HCT116 (cell line): ENCODE data around the gene SLC6A13. TPM values are rescaled to one million over a fixed set of nuclear protein-coding genes. Genes with fewer than 3 reads are reported as not detected.

Experiments
- ATAC-seq: fragments of 200-7000 bp; cut with Tn5 transposase; 2 replicates; pipeline ENCODE4 v1.9.1; 2020; ENCODE audit warnings: mild to moderate bottlenecking, moderate library complexity
- BruUV-seq: library from RNA; stranded (reverse); fragments of 400-500 nt; replicated peaks from 2 replicates; lab custom pipeline; 2021; lab: Mats Ljungman, UMichigan
- CTCF ChIA-PET: fragments of 300-600 bp; sonication (Branson Sonifier 250); formaldehyde crosslinking; loops from one replicate; lab custom pipeline; 2021; ENCODE audit warnings: antibody characterized with exemption; lab: Charles Lee
- POLR2A ChIA-PET: fragments of 300-600, 350-600 bp; sonication (Branson Sonifier 250); formaldehyde crosslinking; loops from one replicate; lab custom pipeline; 2021; ENCODE audit warnings: antibody characterized with exemption; lab: Charles Lee
- RAD21 ChIA-PET, 2 experiments: fragments of 300-600 bp; sonication (Branson Sonifier 250); formaldehyde crosslinking; loops; one replicate each; lab custom pipeline; 2023; ENCODE audit warnings: low total read pairs in 2 of 2; ENCODE audit not compliant: uncharacterized antibody in 2 of 2, unreplicated experiment in 2 of 2, low non-redundant PET in 1 of 2; lab: Charles Lee
- DNase-seq: peaks from one replicate; pipeline ENCODE4 v3.0.0-alpha.2; 2010; ENCODE audit warnings: low read depth, low spot score
- H2AFZ ChIP-seq: fragments of 200-600 bp; shearing (Covaris generic), sonication (generic); 2 replicates; pipeline ENCODE4 v1.6.1; 2017; ENCODE audit warnings: low read depth, mixed run types, mixed read lengths, antibody characterized with exemption, low read length; ENCODE audit not compliant: poor library complexity, severe bottlenecking
- H3K27ac ChIP-seq: 2 replicates; pipeline ENCODE4 v1.5.1; 2012; ENCODE audit warnings: low read depth, low read length
- H3K27me3 ChIP-seq: fragments of 200-600 bp; sonication (generic); 2 replicates; pipeline ENCODE4 v1.6.1; 2016; ENCODE audit warnings: mixed run types, low read length, mixed read lengths; ENCODE audit not compliant: insufficient read depth
- H3K36me3 ChIP-seq, 2 experiments: fragments of 200-500 bp in 1 of 2; fragments of 200-600 bp in 1 of 2; sonication (Bioruptor generic) in 1 of 2; sonication (generic) in 1 of 2; 2 replicates each; pipeline versions ENCODE4 v1.5.1 to v1.6.1; 2014 to 2016; ENCODE audit warnings: low read length in 2 of 2, inconsistent platforms in 1 of 2, mixed read lengths in 1 of 2, mixed run types in 1 of 2; ENCODE audit not compliant: insufficient read depth in 2 of 2, control insufficient read depth in 1 of 2
- H3K4me1 ChIP-seq, 2 experiments: fragments of 200-600 bp in 1 of 2; sonication (generic) in 1 of 2; 2 replicates each; pipeline versions ENCODE4 v1.5.1 to v1.6.1; 2012 to 2017; ENCODE audit warnings: low read length in 2 of 2, inconsistent platforms in 1 of 2, mild to moderate bottlenecking in 1 of 2, mixed read lengths in 1 of 2, mixed run types in 1 of 2, moderate library complexity in 1 of 2; ENCODE audit not compliant: insufficient read depth in 2 of 2, control insufficient read depth in 1 of 2
- H3K4me2 ChIP-seq: fragments of 200-600 bp; sonication (generic); 2 replicates; pipeline ENCODE4 v1.6.1; 2017; ENCODE audit warnings: mixed run types, low read length, mixed read lengths
- H3K4me3 ChIP-seq, 2 experiments: fragments of 200-600 bp in 1 of 2; sonication (generic) in 1 of 2; replicated peaks in 1 of 2; 2 replicates each; pipeline ENCODE4 v1.5.1; 2011 to 2016; ENCODE audit warnings: low read length in 2 of 2, control low read depth in 1 of 2, low read depth in 1 of 2, mild to moderate bottlenecking in 1 of 2, mixed read lengths in 1 of 2, mixed run types in 1 of 2
- H3K79me2 ChIP-seq: fragments of 200-600 bp; sonication (generic); 2 replicates; pipeline ENCODE4 v1.6.1; 2017; ENCODE audit warnings: mild to moderate bottlenecking, mixed run types, low read length, moderate library complexity, mixed read lengths; ENCODE audit not compliant: insufficient read depth
- H3K9ac ChIP-seq: fragments of 200-600 bp; sonication (generic); 2 replicates; pipeline ENCODE4 v1.6.1; 2016; ENCODE audit warnings: low read length, mixed read lengths
- H3K9me2 ChIP-seq: fragments of 200-600 bp; sonication (generic), shearing (Covaris generic); 2 replicates; pipeline ENCODE4 v1.6.1; 2017; ENCODE audit warnings: mixed run types, mild to moderate bottlenecking, moderate library complexity; ENCODE audit not compliant: insufficient read depth
- H3K9me3 ChIP-seq, 2 experiments: fragments of 200-500 bp in 1 of 2; fragments of 200-600 bp in 1 of 2; sonication (Bioruptor generic) in 1 of 2; sonication (generic) in 1 of 2; 2 replicates each; pipeline ENCODE4 v1.6.1; 2014 to 2017; ENCODE audit warnings: low read length in 2 of 2, mixed read lengths in 2 of 2, inconsistent platforms in 1 of 2, low read depth in 1 of 2, mild to moderate bottlenecking in 1 of 2, mixed run types in 1 of 2, moderate library complexity in 1 of 2; ENCODE audit not compliant: control insufficient read depth in 1 of 2, insufficient read depth in 1 of 2
- H4K20me1 ChIP-seq: fragments of 200-600 bp; sonication (generic), shearing (Covaris generic); 2 replicates; pipeline ENCODE4 v1.6.1; 2017; ENCODE audit warnings: mixed run types, mild to moderate bottlenecking, moderate library complexity; ENCODE audit not compliant: insufficient read depth
- ATF3 ChIP-seq: IDR thresholded peaks from 2 replicates; pipeline ENCODE4 v1.6.1; 2012
- CBX3 ChIP-seq: IDR thresholded peaks from 2 replicates; pipeline ENCODE4 v1.6.1; 2012; ENCODE audit warnings: low read depth
- CEBPB ChIP-seq: IDR thresholded peaks from 2 replicates; pipeline ENCODE4 v1.6.1; 2012; ENCODE audit warnings: low read depth
- CTCF ChIP-seq, 3 experiments: fragments of 200-600 bp in 1 of 3; sonication (generic) in 1 of 3; IDR thresholded peaks in 2 of 3; conservative IDR thresholded peaks in 1 of 3; 2 replicates each; pipeline ENCODE4 v1.5.1; 2012 to 2017; ENCODE audit warnings: low read depth in 2 of 3, low read length in 2 of 3, antibody characterized with exemption in 1 of 3, borderline replicate concordance in 1 of 3, control low read depth in 1 of 3, mild to moderate bottlenecking in 1 of 3, mixed read lengths in 1 of 3, mixed run types in 1 of 3, moderate library complexity in 1 of 3; ENCODE audit not compliant: insufficient read depth in 1 of 3
- EGR1 ChIP-seq: IDR thresholded peaks from 2 replicates; pipeline ENCODE4 v1.6.1; 2012; ENCODE audit warnings: low read depth
- EZH2phosphoT487 ChIP-seq: fragments of 200-600 bp; IDR thresholded peaks from 2 replicates; pipeline ENCODE4 v1.6.1; 2018; ENCODE audit warnings: antibody characterized with exemption, borderline replicate concordance
- FOSL1 ChIP-seq: IDR thresholded peaks from 2 replicates; pipeline ENCODE4 v1.6.1; 2012; ENCODE audit warnings: low read depth
- JUND ChIP-seq: IDR thresholded peaks from 2 replicates; pipeline ENCODE4 v1.6.1; 2012
- MAX ChIP-seq: IDR thresholded peaks from 2 replicates; pipeline ENCODE4 v1.6.1; 2012
- POLR2A ChIP-seq: IDR thresholded peaks from 2 replicates; pipeline ENCODE4 v1.7.0; 2011; ENCODE audit warnings: borderline replicate concordance; ENCODE audit not compliant: insufficient read depth, insufficient read length; ENCODE audit errors: extremely low read depth
- POLR2AphosphoS5 ChIP-seq: IDR thresholded peaks from 2 replicates; pipeline ENCODE4 v1.6.1; 2011; ENCODE audit warnings: mild to moderate bottlenecking, low read depth, low read length, moderate library complexity
- REST ChIP-seq: IDR thresholded peaks from 2 replicates; pipeline ENCODE4 v1.6.1; 2012; ENCODE audit warnings: low read depth
- SRF ChIP-seq: IDR thresholded peaks from 2 replicates; pipeline ENCODE4 v1.6.1; 2012; ENCODE audit warnings: low read depth
- YY1 ChIP-seq: IDR thresholded peaks from 2 replicates; pipeline ENCODE4 v1.6.1; 2011; ENCODE audit warnings: low read length, low read depth, moderate library complexity, mild to moderate bottlenecking; ENCODE audit not compliant: insufficient replicate concordance; ENCODE audit errors: extremely low read depth
- ZFX ChIP-seq: fragments of 450-650 bp; IDR thresholded peaks from 2 replicates; pipeline ENCODE4 v1.6.1; 2017
- ZNF274 ChIP-seq: fragments of 200-500 bp; sonication (Bioruptor generic); IDR thresholded peaks from 2 replicates; pipeline ENCODE4 v1.6.1; 2014; ENCODE audit warnings: mild to moderate bottlenecking, low read depth, low read length, inconsistent platforms
- intact Hi-C: fragments of 100-400 bp; cut with micrococcal nuclease; formaldehyde crosslinking; loops from 2 replicates; pipeline ENCODE4 v1.10.0; 2022
- total RNA-seq: library from RNA; stranded (reverse); gene quantifications from one replicate; pipeline ENCODE4 v1.2.1, GENCODE V29; 2021; ENCODE audit not compliant: unreplicated experiment

The SLC6A13 gene
- total RNA-seq, 1 experiment from 2014 or later = 0.39 TPM

GRCh38 chr12:229441-230191 is 33.0 kb downstream of the SLC6A13 start:
- DNase-seq (no peak), ATAC-seq (no peak)
- Histone ChIP-seq H3K27me3 (0 out of 2 replicates have a peak, but pooled peaks cover 5% of the 10 kb centered on the region), H3K4me1 (no peaks in the 10 kb centered on the region), H3K9me2 (no peaks in the 10 kb centered on the region), H4K20me1 (no peaks in the 10 kb centered on the region), H3K4me2 (no peak overlapping the region), H3K9me3 (no peaks in the 10 kb centered on the region; a peak in 1 of 4 replicates), H3K79me2 (no peaks in the 10 kb centered on the region), H3K9ac (no peak overlapping the region), H3K36me3 (no peaks in the 10 kb centered on the region), H3K27ac (no peak overlapping the region), H2AFZ (no peak overlapping the region), H3K4me3 (no peak overlapping the region)
- RAD21 ChIA-PET = no interaction called here
- POLR2A ChIA-PET = no interaction called here
- no TSS peak for BruUV-seq
- CTCF ChIA-PET = interaction anchor here (1.4 kb wide), 1 partner anchor 10 kb away, joined by 6 read pairs; no protein-coding TSS in a partner anchor
- intact Hi-C loops = no loop called here
- TF ChIP-seq POLR2AphosphoS5 (no peak), CEBPB (no peak), SRF (no peak), POLR2A (no peak), JUND (no peak), EZH2phosphoT487 (no peak), MAX (no peak), YY1 (no peak)
- TF ChIP-seq, all 23 proteins: peak for 0

- POLR2A ChIA-PET = no interaction called here
- intact Hi-C loops = no loop called here
- H3K9ac ChIP-seq = no peak overlapping the region
- H3K9me3 ChIP-seq = no peaks in the 10 kb centered on the region
- BruUV-seq = no TSS peak
- H4K20me1 ChIP-seq = no peaks in the 10 kb centered on the region
- H3K4me2 ChIP-seq = no peak overlapping the region
- RAD21 ChIA-PET = no interaction called here
- H3K4me1 ChIP-seq = no peaks in the 10 kb centered on the region
- H3K27ac ChIP-seq = no peak overlapping the region
- no peak for ATAC-seq
- no peaks in the 10 kb centered on the region for H3K9me2 ChIP-seq
- no peak overlapping the region for H3K4me3 ChIP-seq
- H3K79me2 ChIP-seq = no peaks in the 10 kb centered on the region
- H3K27me3 ChIP-seq = 0 out of 2 replicates have a peak, but pooled peaks cover 5% of the 10 kb centered on the region
- no peaks in the 10 kb centered on the region for H3K36me3 ChIP-seq
- CTCF ChIA-PET = no interaction called here
- no peak for DNase-seq
- no peak overlapping the region for H2AFZ ChIP-seq
- TF ChIP-seq REST = no peak
- TF ChIP-seq EGR1 = no peak
- no peak for TF ChIP-seq POLR2AphosphoS5
- TF ChIP-seq JUND = no peak
- no peak for TF ChIP-seq ZFX
- no peak for TF ChIP-seq ATF3
- TF ChIP-seq CBX3 = no peak
- TF ChIP-seq CTCF (IDR thresholded peaks at IDR 0.05 in 2 of 3, conservative IDR thresholded peaks at IDR 0.05 in 1 of 3; ENCODE audit: borderline replicate concordance in 1 of 3, insufficient read depth in 1 of 3, low read depth in 2 of 3, low read length in 2 of 3) = no peak
- no peak for TF ChIP-seq ZNF274
- no peak for TF ChIP-seq FOSL1
Observed at GRCh38 chr12:228846-229200, 33.8 kb downstream of the SLC6A13 start.
